Measurements from ENCODE around the gene ENTHD1.

ENTHD1 gene

GRCh38 chr22:39699631-39700360, 193.8 kb downstream of the ENTHD1 start:
- DNase-seq (ENCODE audit: insufficient read length) (no peak), FAIRE-seq (no peak)
- TF ChIP-seq POLR2A (IDR thresholded peaks at IDR 0.05; ENCODE audit: low read depth, low read length) (no peak), TAF1 (IDR thresholded peaks at IDR 0.05; ENCODE audit: borderline replicate concordance, low read depth, low read length) (no peak), POLR2AphosphoS5 (IDR thresholded peaks at IDR 0.05; ENCODE audit: low read depth, low read length) (no peak)

GRCh38 chr22:39697790-39698430, 195.7 kb downstream of the ENTHD1 start:
- FAIRE-seq: no peak
- no peak for TF ChIP-seq POLR2A (IDR thresholded peaks at IDR 0.05; ENCODE audit: low read depth, low read length)
- no peak for DNase-seq (ENCODE audit: insufficient read length)

GRCh38 chr22:39693943-39694500, 199.5 kb downstream of the ENTHD1 start:
- TF ChIP-seq TAF1 (IDR thresholded peaks at IDR 0.05; ENCODE audit: borderline replicate concordance, low read depth, low read length) (no peak), POLR2A (IDR thresholded peaks at IDR 0.05; ENCODE audit: low read depth, low read length) (no peak), POLR2AphosphoS5 (IDR thresholded peaks at IDR 0.05; ENCODE audit: low read depth, low read length) (no peak)
- FAIRE-seq (no peak), DNase-seq (ENCODE audit: insufficient read length) (no peak)
